Transverse colon (tissue), 4 donors: ENCODE data around the gene PM20D2.

Experiments used
- CTCF ChIP-seq, 5 experiments: fragments of 200-600 bp in 3 of 5; fragments of 450-650 bp in 2 of 5; sonication (generic) in 3 of 5; IDR thresholded peaks; 1 replicate in 2 of 5; 2 replicates in 3 of 5; pipeline ENCODE4 v1.5.1; 2016 to 2017; ENCODE audit warnings: antibody characterized with exemption in 5 of 5, inconsistent platforms in 3 of 5, mild to moderate bottlenecking in 2 of 5, moderate library complexity in 1 of 5
- POLR2AphosphoS5 ChIP-seq, 3 donors: sonication (generic); formaldehyde crosslinking; IDR thresholded peaks; one replicate each; pipeline ENCODE4 v1.6.1; 2016; ENCODE audit warnings: antibody characterized with exemption in 3 of 3

DNA sequence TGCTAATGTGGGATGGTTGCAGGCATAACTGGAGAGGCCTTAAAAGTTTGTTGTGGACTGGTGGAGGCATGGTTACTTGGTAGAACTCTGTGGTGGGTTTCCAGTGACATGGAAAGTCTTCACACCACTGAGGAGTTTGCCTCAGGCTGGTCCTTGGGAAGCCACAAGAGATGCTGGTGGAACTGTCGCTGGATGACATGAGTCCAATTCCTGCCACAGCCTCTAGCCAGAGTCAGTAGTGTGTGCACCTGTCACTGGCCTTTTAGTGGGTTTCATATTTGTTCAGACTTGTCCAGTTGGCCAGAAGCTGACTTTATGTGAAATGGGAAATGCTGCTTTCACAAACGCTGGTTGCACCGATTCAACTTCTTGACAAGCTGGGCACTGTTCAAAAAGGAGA, 14.3 kb upstream of the PM20D2 start:
- TF ChIP-seq POLR2AphosphoS5 (IDR thresholded peaks at IDR 0.05): no peak
- TF ChIP-seq CTCF (IDR thresholded peaks at IDR 0.05): no peak
